Fibroblast of lung (primary cell): ENCODE measurements around the gene NTSR2. TPM values are rescaled to one million over a fixed set of nuclear protein-coding genes. Genes with fewer than 3 reads are reported as not detected.

Source experiments
- DNase-seq, 2 donors: peaks; one replicate each; pipeline versions ENCODE4 v3.0.0 to v3.0.0-alpha.2; 2010; ENCODE audit warnings: low read depth in 2 of 2
- H2AFZ ChIP-seq: 2 replicates; pipeline ENCODE4 v1.5.1; 2012; ENCODE audit warnings: low read length, control low read depth, inconsistent platforms
- H3K27ac ChIP-seq: 2 replicates; pipeline ENCODE4 v1.5.1; 2011; ENCODE audit warnings: low read length, control low read depth; ENCODE audit not compliant: insufficient read depth
- H3K27me3 ChIP-seq: 2 replicates; pipeline ENCODE4 v1.5.1; 2011; ENCODE audit warnings: mild to moderate bottlenecking, low read length; ENCODE audit not compliant: control insufficient read depth, insufficient read depth
- H3K36me3 ChIP-seq: 2 replicates; pipeline ENCODE4 v1.5.1; 2011; ENCODE audit warnings: low read length; ENCODE audit not compliant: control insufficient read depth, insufficient read depth
- H3K4me1 ChIP-seq: 2 replicates; pipeline ENCODE4 v1.5.1; 2011; ENCODE audit warnings: low read length; ENCODE audit not compliant: control insufficient read depth, insufficient read depth; ENCODE audit errors: extremely low read depth
- H3K4me2 ChIP-seq: 2 replicates; pipeline ENCODE4 v1.5.1; 2011; ENCODE audit warnings: low read length, control low read depth; ENCODE audit not compliant: insufficient read depth; ENCODE audit errors: extremely low read depth
- H3K4me3 ChIP-seq, 4 experiments: fragments of 200-600 bp in 1 of 4; sonication (generic) in 1 of 4; replicated peaks in 1 of 4; 2 replicates each; pipeline ENCODE4 v1.5.1; 2011 to 2016; ENCODE audit warnings: low read length in 4 of 4, low read depth in 3 of 4, mild to moderate bottlenecking in 3 of 4, control low read depth in 2 of 4, inconsistent platforms in 1 of 4, mixed read lengths in 1 of 4; ENCODE audit not compliant: insufficient read depth in 1 of 4; ENCODE audit errors: control extremely low read depth in 1 of 4
- H3K79me2 ChIP-seq: 2 replicates; pipeline ENCODE4 v1.5.1; 2012; ENCODE audit warnings: mild to moderate bottlenecking, low read length, inconsistent platforms; ENCODE audit not compliant: control insufficient read depth, insufficient read depth
- H3K9ac ChIP-seq: 2 replicates; pipeline ENCODE4 v1.5.1; 2011; ENCODE audit warnings: mild to moderate bottlenecking, low read length, control low read depth; ENCODE audit not compliant: insufficient read depth
- H3K9me3 ChIP-seq: 2 replicates; pipeline ENCODE4 v1.5.1; 2012; ENCODE audit warnings: low read depth, low read length; ENCODE audit not compliant: control insufficient read depth, insufficient read depth
- H4K20me1 ChIP-seq: 2 replicates; pipeline ENCODE4 v1.5.1; 2011; ENCODE audit warnings: low read length; ENCODE audit not compliant: control insufficient read depth, insufficient read depth; ENCODE audit errors: extremely low read depth
- CTCF ChIP-seq, 2 donors: IDR thresholded peaks in 1 of 2; conservative IDR thresholded peaks in 1 of 2; 1 replicate in 1 of 2; 2 replicates in 1 of 2; pipeline ENCODE4 v1.5.1; 2011 to 2012; ENCODE audit warnings: low read length in 2 of 2, control low read depth in 1 of 2, inconsistent platforms in 1 of 2, low read depth in 1 of 2, mild to moderate bottlenecking in 1 of 2
- EZH2 ChIP-seq: IDR thresholded peaks from 2 replicates; pipeline ENCODE4 v1.5.1; 2012; ENCODE audit warnings: low read length, control low read depth, mild to moderate bottlenecking; ENCODE audit errors: missing control alignments
- polyA plus RNA-seq, 2 donors: library from polyadenylated mRNA; depleted of rRNA in 1 of 2; stranded (reverse) in 1 of 2; unstranded in 1 of 2; fragments of >200 nt; gene quantifications; 2 replicates each; pipeline ENCODE4 v1.2.1, GENCODE V29; 2011 to 2012; ENCODE audit warnings: missing spikeins in 1 of 2
- total RNA-seq: library from RNA; depleted of rRNA; stranded (reverse); fragments of >200 nt; gene quantifications from 2 replicates; pipeline ENCODE4 v1.2.1, GENCODE V29; 2014

The NTSR2 gene
- total and polyA plus RNA-seq, 2 donors (not counting 1 experiment from before 2014, with no cell fraction given): not detected

GRCh38 chr2:11624893-11625292 lies 45.1 kb downstream of the NTSR2 start:
- H3K27ac ChIP-seq: no peak overlapping the region
- TF ChIP-seq CTCF (conservative IDR thresholded peaks at IDR 0.05 in 1 of 2, IDR thresholded peaks at IDR 0.05 in 1 of 2; ENCODE audit: low read depth in 1 of 2, low read length in 2 of 2) (no peak), EZH2 (no peak)
- no peak for DNase-seq
- H3K36me3 ChIP-seq: no peaks in the 10 kb centered on the region
- H3K9ac ChIP-seq: no peak overlapping the region
- no peak overlapping the region for H2AFZ ChIP-seq
- H4K20me1 ChIP-seq: no peaks in the 10 kb centered on the region
- no peaks in the 10 kb centered on the region for H3K27me3 ChIP-seq
- no peaks in the 10 kb centered on the region for H3K9me3 ChIP-seq
- H3K79me2 ChIP-seq: no peaks in the 10 kb centered on the region
- no peak overlapping the region for H3K4me3 ChIP-seq
- no peak overlapping the region for H3K4me2 ChIP-seq
- H3K4me1 ChIP-seq: no peaks in the 10 kb centered on the region

GRCh38 chr2:11622611-11623010 lies 47.4 kb downstream of the NTSR2 start:
- no peaks in the 10 kb centered on the region for H3K27me3 ChIP-seq
- no peaks in the 10 kb centered on the region for H3K9me3 ChIP-seq
- H3K27ac ChIP-seq: no peak overlapping the region
- H3K9ac ChIP-seq: no peak overlapping the region
- H2AFZ ChIP-seq: no peak overlapping the region
- DNase-seq: no peak
- no peak overlapping the region for H3K4me3 ChIP-seq
- TF ChIP-seq CTCF (conservative IDR thresholded peaks at IDR 0.05 in 1 of 2, IDR thresholded peaks at IDR 0.05 in 1 of 2; ENCODE audit: low read depth in 1 of 2, low read length in 2 of 2): no peak
- no peak for TF ChIP-seq EZH2
- H3K4me1 ChIP-seq: no peaks in the 10 kb centered on the region
- H4K20me1 ChIP-seq: no peaks in the 10 kb centered on the region
- H3K79me2 ChIP-seq: no peaks in the 10 kb centered on the region
- H3K36me3 ChIP-seq: no peaks in the 10 kb centered on the region
- no peak overlapping the region for H3K4me2 ChIP-seq

- DNase-seq: no peak
- no peaks in the 10 kb centered on the region for H3K4me1 ChIP-seq
Measured at GRCh38 chr2:11621410-11621809, 48.6 kb downstream of the NTSR2 start.

More at GRCh38 chr2:11621410-11621809, 48.6 kb downstream of the NTSR2 start:
- Histone ChIP-seq H3K79me2 (no peaks in the 10 kb centered on the region), H3K27me3 (no peaks in the 10 kb centered on the region), H3K9me3 (no peaks in the 10 kb centered on the region), H4K20me1 (no peaks in the 10 kb centered on the region), H3K36me3 (no peaks in the 10 kb centered on the region), H3K4me2 (no peak overlapping the region), H3K27ac (no peak overlapping the region), H3K9ac (no peak overlapping the region), H3K4me3 (no peak overlapping the region), H2AFZ (no peak overlapping the region)
- TF ChIP-seq CTCF (conservative IDR thresholded peaks at IDR 0.05 in 1 of 2, IDR thresholded peaks at IDR 0.05 in 1 of 2; ENCODE audit: low read depth in 1 of 2, low read length in 2 of 2): no peak
- no peak for TF ChIP-seq EZH2
